MCF 10A (cell line): ENCODE measurements around the gene MOB2. TPM values are rescaled to one million over a fixed set of nuclear protein-coding genes. Genes with fewer than 3 reads are reported as not detected.

Source experiments
- BruUV-seq: library from RNA; stranded (reverse); fragments of 400-500 nt; replicated peaks from 2 replicates; lab custom pipeline; 2021; lab: Mats Ljungman, UMichigan
- CTCF ChIA-PET: fragments of 300-600 bp; sonication (Branson Sonifier 250); formaldehyde crosslinking; extraction: SDS; loops from one replicate; lab custom pipeline; 2021; ENCODE audit warnings: antibody characterized with exemption, inconsistent platforms; lab: Yijun Ruan, JAX
- POLR2A ChIA-PET: fragments of 300-600, 350-650 bp; sonication (Branson Sonifier 250); formaldehyde crosslinking; extraction: SDS; loops from one replicate; lab custom pipeline; 2020; ENCODE audit warnings: antibody characterized with exemption, inconsistent platforms; lab: Yijun Ruan, JAX
- DNase-seq: peaks from one replicate; pipeline ENCODE4 v3.0.0-alpha.2; 2018; ENCODE audit not compliant: unreplicated experiment
- H3K27ac Mint-ChIP-seq: one replicate; pipeline ENCODE4 v1.8.0; 2022; ENCODE audit warnings: mild to moderate bottlenecking, low read depth, mixed read lengths; ENCODE audit not compliant: unreplicated experiment
- H3K27me3 Mint-ChIP-seq: one replicate; pipeline ENCODE4 v1.8.0; 2022; ENCODE audit warnings: mixed read lengths; ENCODE audit not compliant: insufficient read depth, unreplicated experiment
- H3K36me3 Mint-ChIP-seq: one replicate; pipeline ENCODE4 v1.8.0; 2022; ENCODE audit warnings: mild to moderate bottlenecking, moderate library complexity, mixed read lengths; ENCODE audit not compliant: insufficient read depth, unreplicated experiment
- H3K4me1 Mint-ChIP-seq: one replicate; pipeline ENCODE4 v1.8.0; 2022; ENCODE audit warnings: mixed read lengths; ENCODE audit not compliant: insufficient read depth, unreplicated experiment
- H3K4me3 Mint-ChIP-seq: one replicate; pipeline ENCODE4 v1.8.0; 2022; ENCODE audit warnings: mild to moderate bottlenecking, moderate library complexity, mixed read lengths; ENCODE audit not compliant: unreplicated experiment
- H3K9me3 Mint-ChIP-seq: one replicate; pipeline ENCODE4 v1.8.0; 2022; ENCODE audit warnings: mixed read lengths; ENCODE audit not compliant: unreplicated experiment
- CTCF ChIP-seq: fragments of 200-600 bp; IDR thresholded peaks from one replicate; pipeline ENCODE4 v1.8.0; 2022; ENCODE audit warnings: antibody characterized with exemption, mild to moderate bottlenecking; ENCODE audit not compliant: unreplicated experiment
- intact Hi-C: fragments of 100-400 bp; cut with micrococcal nuclease; formaldehyde crosslinking; loops from 2 replicates; pipeline ENCODE4 v1.14.1; 2022
- total RNA-seq: library from RNA; stranded (reverse); gene quantifications from 2 replicates; pipeline ENCODE4 v1.2.3, GENCODE V29; 2022

MOB2 gene
- total RNA-seq, 1 experiment from 2014 or later, result 20.2 TPM

- intact Hi-C loops, result no loop called here
- BruUV-seq, result no TSS peak
- no peaks in the 10 kb centered on the region for H3K4me1 Mint-ChIP-seq
- H3K9me3 Mint-ChIP-seq, result no peaks in the 10 kb centered on the region
- no peak overlapping the region for H3K27ac Mint-ChIP-seq
- no peak for DNase-seq
- CTCF ChIA-PET, result no interaction called here
- peaks cover 13% of the 10 kb centered on the region for H3K27me3 Mint-ChIP-seq
- no peak overlapping the region for H3K4me3 Mint-ChIP-seq
- no peaks in the 10 kb centered on the region for H3K36me3 Mint-ChIP-seq
- no peak for TF ChIP-seq CTCF
- POLR2A ChIA-PET, result no interaction called here
Observed at GRCh38 chr11:1442807-1443366, 43.7 kb downstream of the MOB2 start.

- Mint-ChIP-seq H3K27me3 (peaks cover 13% of the 10 kb centered on the region), H3K27ac (no peak overlapping the region), H3K4me3 (no peak overlapping the region), H3K9me3 (no peaks in the 10 kb centered on the region), H3K4me1 (no peaks in the 10 kb centered on the region), H3K36me3 (no peaks in the 10 kb centered on the region)
- intact Hi-C loops, result no loop called here
- TF ChIP-seq CTCF, result no peak
- BruUV-seq, result no TSS peak
- DNase-seq, result peak; percentile 14
- ChIA-PET CTCF (no interaction called here), POLR2A (no interaction called here)
Observed at GRCh38 chr11:1442163-1442562, 44.4 kb downstream of the MOB2 start.

DNA sequence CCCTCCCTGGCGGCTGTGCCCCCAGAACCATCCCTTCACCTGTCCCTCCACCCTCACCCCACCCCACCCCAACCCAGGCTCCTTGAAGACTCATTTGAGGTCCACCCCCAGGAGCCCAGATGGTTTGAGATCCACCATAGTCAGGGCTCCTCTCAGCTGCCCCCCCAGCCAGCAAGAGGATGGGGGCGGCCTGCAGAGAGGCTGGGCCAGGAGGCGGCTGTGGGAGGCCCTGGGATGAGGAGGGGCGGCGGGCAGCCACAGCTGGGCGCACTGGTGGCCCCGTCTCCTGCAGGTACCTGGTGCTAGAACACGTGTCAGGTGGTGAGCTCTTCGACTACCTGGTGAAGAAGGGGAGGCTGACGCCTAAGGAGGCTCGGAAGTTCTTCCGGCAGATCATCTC is 46.1 kb downstream of the MOB2 start:
- POLR2A ChIA-PET, result interaction anchor here (0.7 kb wide), 1 partner anchor 938 kb away, joined by 3 read pairs; no protein-coding TSS in a partner anchor
- intact Hi-C loops, result no loop called here
- BruUV-seq, result no TSS peak

GRCh38 chr11:1440066-1440465 is 46.5 kb downstream of the MOB2 start:
- no peak for TF ChIP-seq CTCF
- Mint-ChIP-seq H3K9me3 (no peaks in the 10 kb centered on the region), H3K36me3 (no peaks in the 10 kb centered on the region), H3K4me1 (no peaks in the 10 kb centered on the region), H3K4me3 (no peak overlapping the region), H3K27ac (no peak overlapping the region), H3K27me3 (peaks cover 13% of the 10 kb centered on the region)
- DNase-seq, result no peak
- ChIA-PET CTCF (no interaction called here), POLR2A (no interaction called here)
- intact Hi-C loops, result no loop called here
- no TSS peak for BruUV-seq

More for the DNA sequence above, 46.1 kb downstream of the MOB2 start:
- H3K27me3 Mint-ChIP-seq, result peaks cover 13% of the 10 kb centered on the region
- no peak overlapping the region for H3K27ac Mint-ChIP-seq
- no peak for DNase-seq
- no peaks in the 10 kb centered on the region for H3K36me3 Mint-ChIP-seq
- CTCF ChIA-PET, result no interaction called here
- H3K4me3 Mint-ChIP-seq, result no peak overlapping the region
- no peak for TF ChIP-seq CTCF
- no peaks in the 10 kb centered on the region for H3K9me3 Mint-ChIP-seq
- no peaks in the 10 kb centered on the region for H3K4me1 Mint-ChIP-seq
